Caco-2 (cell line): ENCODE measurements around the gene LRRC23. TPM values are rescaled to one million over a fixed set of nuclear protein-coding genes. Genes with fewer than 3 reads are reported as not detected.
A peak's percentile ranks its signal among the peaks of the same experiment; 100 is the strongest.

ENCODE experiments used
- BruUV-seq: library from RNA; stranded (reverse); fragments of 400-500 nt; replicated peaks from 2 replicates; lab custom pipeline; 2021; lab: Mats Ljungman, UMichigan
- CTCF ChIA-PET: fragments of 300-600 bp; sonication (Branson Sonifier 250); formaldehyde crosslinking; loops from one replicate; lab custom pipeline; 2022; ENCODE audit warnings: antibody characterized with exemption; lab: Charles Lee
- POLR2A ChIA-PET: fragments of 300-600 bp; sonication (Branson Sonifier 250); formaldehyde crosslinking; loops from one replicate; lab custom pipeline; 2022; ENCODE audit warnings: antibody characterized with exemption; lab: Charles Lee
- DNase-seq, 2 experiments: peaks; one replicate each; pipeline versions ENCODE4 v3.0.0 to v3.0.0-alpha.2; 2020 to 2022
- H3K27me3 ChIP-seq: replicated peaks from 2 replicates; pipeline ENCODE4 v1.6.0; 2011; ENCODE audit warnings: low read length; ENCODE audit not compliant: control insufficient read depth, insufficient read depth
- H3K36me3 ChIP-seq: 2 replicates; pipeline ENCODE4 v1.5.1; 2011; ENCODE audit warnings: low read length; ENCODE audit not compliant: control insufficient read depth, insufficient read depth
- H3K4me1 ChIP-seq: fragments of 250-450 bp; sonication (Bioruptor Pico); 2 replicates; pipeline ENCODE4 v1.5.1; 2020; ENCODE audit warnings: mild to moderate bottlenecking
- H3K4me3 ChIP-seq: 2 replicates; pipeline ENCODE4 v1.5.1; 2011; ENCODE audit warnings: low read depth, mild to moderate bottlenecking, control low read depth, low read length
- H3K9me3 ChIP-seq: fragments of 250-450 bp; sonication (Bioruptor Pico); 2 replicates; pipeline ENCODE4 v1.5.1; 2020; ENCODE audit warnings: mild to moderate bottlenecking, moderate library complexity
- H3K27ac Mint-ChIP-seq: one replicate; pipeline ENCODE4 v1.8.0; 2022; ENCODE audit warnings: mixed read lengths; ENCODE audit not compliant: unreplicated experiment
- H3K27me3 Mint-ChIP-seq: one replicate; pipeline ENCODE4 v1.8.0; 2022; ENCODE audit warnings: mixed read lengths; ENCODE audit not compliant: insufficient read depth, unreplicated experiment
- H3K36me3 Mint-ChIP-seq: one replicate; pipeline ENCODE4 v1.8.0; 2022; ENCODE audit warnings: mild to moderate bottlenecking, mixed read lengths; ENCODE audit not compliant: insufficient read depth, unreplicated experiment
- H3K4me1 Mint-ChIP-seq: one replicate; pipeline ENCODE4 v1.8.0; 2022; ENCODE audit warnings: low read depth, mixed read lengths; ENCODE audit not compliant: unreplicated experiment
- H3K4me3 Mint-ChIP-seq: one replicate; pipeline ENCODE4 v1.8.0; 2022; ENCODE audit warnings: mild to moderate bottlenecking, moderate library complexity, mixed read lengths; ENCODE audit not compliant: unreplicated experiment
- H3K9me3 Mint-ChIP-seq: one replicate; pipeline ENCODE4 v1.8.0; 2022; ENCODE audit warnings: mixed read lengths; ENCODE audit not compliant: unreplicated experiment
- CTCF ChIP-seq, 2 experiments: fragments of 200-600 bp in 1 of 2; IDR thresholded peaks; 1 replicate in 1 of 2; 2 replicates in 1 of 2; pipeline versions ENCODE4 v1.5.1 to v1.8.0; 2011 to 2022; ENCODE audit warnings: antibody characterized with exemption in 1 of 2, control low read depth in 1 of 2, inconsistent platforms in 1 of 2, low read depth in 1 of 2, low read length in 1 of 2, mild to moderate bottlenecking in 1 of 2, moderate library complexity in 1 of 2; ENCODE audit not compliant: insufficient read depth in 1 of 2, severe bottlenecking in 1 of 2, unreplicated experiment in 1 of 2
- intact Hi-C: fragments of 100-400 bp; cut with micrococcal nuclease; formaldehyde crosslinking; loops from one replicate; pipeline ENCODE4 v1.10.0; 2022; ENCODE audit not compliant: unreplicated experiment
- total RNA-seq: library from RNA; stranded (reverse); gene quantifications from 2 replicates; pipeline ENCODE4 v1.2.3, GENCODE V29; 2022

Gene LRRC23
- total RNA-seq, 1 experiment from 2014 or later, result 8.6 TPM

DNA sequence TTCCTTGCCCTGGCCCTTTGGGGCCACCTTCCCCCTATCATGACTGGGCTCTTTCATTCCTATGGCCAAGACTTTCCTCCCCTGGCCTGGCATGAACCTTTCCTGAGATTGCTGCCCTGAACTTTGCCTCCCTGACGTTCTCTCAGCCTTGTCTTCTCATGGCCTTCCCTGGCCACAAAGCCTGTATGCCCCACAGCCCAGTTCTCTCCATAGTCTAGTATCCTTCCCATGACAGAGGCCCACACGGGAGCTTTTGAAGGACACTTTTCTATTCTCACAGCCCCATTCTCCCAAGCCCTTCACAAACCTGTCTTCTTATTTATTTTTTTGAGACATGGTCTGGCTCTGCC lies 34.5 kb downstream of the LRRC23 start:
- H3K4me1 Mint-ChIP-seq, result peaks cover 36% of the 10 kb centered on the region
- intact Hi-C loops, result no loop called here
- H3K4me3 Mint-ChIP-seq, result peak overlapping the region; percentile 57
- TF ChIP-seq CTCF (IDR thresholded peaks at IDR 0.05; ENCODE audit: insufficient read depth in 1 of 2, low read depth in 1 of 2, low read length in 1 of 2, severe bottlenecking in 1 of 2, unreplicated experiment in 1 of 2), result no peak
- no TSS peak for BruUV-seq
- no peak for DNase-seq
- no peak overlapping the region for H3K4me3 ChIP-seq
- peaks cover 17% of the 10 kb centered on the region for H3K4me1 ChIP-seq
- H3K36me3 ChIP-seq, result peaks cover 11% of the 10 kb centered on the region
- ChIA-PET POLR2A (interaction anchor here (0.8 kb wide), 1 partner anchor 13 kb away, joined by 3 read pairs; no protein-coding TSS in a partner anchor), CTCF (interaction anchor here (1.5 to 3.0 kb wide), 3 partner anchors 12 to 70 kb away, joined by 5 to 56 read pairs (median 37); partner anchors contain the start of genes ATN1 and SPSB2)
- peaks cover 98% of the 10 kb centered on the region for H3K36me3 Mint-ChIP-seq
- no peaks in the 10 kb centered on the region for H3K27me3 ChIP-seq
- peaks cover 4% of the 10 kb centered on the region for H3K27me3 Mint-ChIP-seq
- peak overlapping the region; percentile 54 for H3K27ac Mint-ChIP-seq
- no peaks in the 10 kb centered on the region for H3K9me3 Mint-ChIP-seq
- H3K9me3 ChIP-seq, result no peaks in the 10 kb centered on the region

DNA sequence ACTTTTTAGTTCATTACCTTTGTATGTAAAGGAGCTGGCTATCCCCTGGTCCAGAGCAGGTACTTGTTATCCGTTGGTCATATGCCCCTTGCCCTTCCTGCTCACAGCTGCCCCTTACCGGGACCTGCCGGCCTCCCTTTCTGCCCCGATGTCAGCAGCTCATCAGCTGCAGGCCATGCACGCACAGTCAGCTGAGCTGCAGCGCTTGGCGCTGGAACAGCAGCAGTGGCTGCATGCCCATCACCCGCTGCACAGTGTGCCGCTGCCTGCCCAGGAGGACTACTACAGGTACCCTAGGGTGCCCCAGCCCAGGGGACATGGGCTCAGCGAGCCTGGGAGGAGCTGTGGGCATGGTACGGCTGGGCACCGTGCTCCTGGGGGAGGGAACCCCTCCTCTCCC lies 36.6 kb downstream of the LRRC23 start:
- ChIA-PET POLR2A (no interaction called here), CTCF (no interaction called here)
- no TSS peak for BruUV-seq
- no peak for DNase-seq
- Histone ChIP-seq H3K9me3 (no peaks in the 10 kb centered on the region), H3K36me3 (peaks cover 4% of the 10 kb centered on the region; the same call in 1 of the 2 replicates), H3K4me3 (no peak overlapping the region), H3K4me1 (peaks cover 27% of the 10 kb centered on the region), H3K27me3 (no peaks in the 10 kb centered on the region)
- peaks cover 4% of the 10 kb centered on the region for H3K27me3 Mint-ChIP-seq
- peaks cover 96% of the 10 kb centered on the region for H3K36me3 Mint-ChIP-seq
- no peak overlapping the region for H3K4me3 Mint-ChIP-seq
- H3K9me3 Mint-ChIP-seq, result no peaks in the 10 kb centered on the region
- peak overlapping the region; percentile 54 for H3K27ac Mint-ChIP-seq
- TF ChIP-seq CTCF (IDR thresholded peaks at IDR 0.05; ENCODE audit: insufficient read depth in 1 of 2, low read depth in 1 of 2, low read length in 1 of 2, severe bottlenecking in 1 of 2, unreplicated experiment in 1 of 2), result no peak
- peaks cover 41% of the 10 kb centered on the region for H3K4me1 Mint-ChIP-seq
- intact Hi-C loops, result no loop called here

GRCh38 chr12:6941782-6942181 lies 37.2 kb downstream of the LRRC23 start:
- H3K36me3 Mint-ChIP-seq, result peaks cover 96% of the 10 kb centered on the region
- intact Hi-C loops, result loop anchor here (2.0 kb wide), 1 partner anchor 73 kb away; no protein-coding TSS in a partner anchor
- CTCF ChIA-PET, result interaction anchor here (3.3 kb wide), 1 partner anchor 69 kb away, joined by 25 read pairs; the partner anchor contains the start of gene SPSB2

More at GRCh38 chr12:6941782-6942181, 37.2 kb downstream of the LRRC23 start:
- Mint-ChIP-seq H3K9me3 (no peaks in the 10 kb centered on the region), H3K4me1 (peaks cover 37% of the 10 kb centered on the region), H3K27ac (peak overlapping the region; percentile 99), H3K27me3 (peaks cover 4% of the 10 kb centered on the region), H3K4me3 (peak overlapping the region; percentile 88)
- peaks cover 4% of the 10 kb centered on the region; the same call in 1 of the 2 replicates for H3K36me3 ChIP-seq
- H3K4me1 ChIP-seq, result peaks cover 26% of the 10 kb centered on the region
- no peaks in the 10 kb centered on the region for H3K9me3 ChIP-seq
- POLR2A ChIA-PET, result no interaction called here
- no peak for DNase-seq
- TF ChIP-seq CTCF (IDR thresholded peaks at IDR 0.05; ENCODE audit: insufficient read depth in 1 of 2, low read depth in 1 of 2, low read length in 1 of 2, severe bottlenecking in 1 of 2, unreplicated experiment in 1 of 2), result no peak
- no TSS peak for BruUV-seq
- no peak overlapping the region for H3K4me3 ChIP-seq
- no peaks in the 10 kb centered on the region for H3K27me3 ChIP-seq
